SU-DHL-6 (cell line): ENCODE data around the gene MYLK.

Source experiments
- H2AFZ ChIP-seq: fragments of 200-600 bp; sonication (generic); 2 replicates; pipeline ENCODE4 v1.6.1; 2014; ENCODE audit warnings: low read depth, mild to moderate bottlenecking, moderate library complexity, mixed read lengths, antibody characterized with exemption, low read length; ENCODE audit not compliant: severe bottlenecking
- H3F3A ChIP-seq: fragments of 200-600 bp; shearing (Covaris generic); 2 replicates; pipeline ENCODE4 v1.6.0; 2016; ENCODE audit warnings: antibody characterized with exemption, mild to moderate bottlenecking; ENCODE audit not compliant: insufficient read depth
- H3K27ac ChIP-seq: fragments of 200-600 bp; sonication (generic); 2 replicates; pipeline ENCODE4 v1.5.1; 2016; ENCODE audit warnings: low read depth, mild to moderate bottlenecking, low read length, moderate library complexity, mixed read lengths
- H3K27me3 ChIP-seq: fragments of 200-600 bp; sonication (generic), shearing (Covaris generic); 2 replicates; pipeline ENCODE4 v1.6.0; 2014; ENCODE audit warnings: mild to moderate bottlenecking, low read length
- H3K36me3 ChIP-seq: fragments of 200-600 bp; sonication (generic); 2 replicates; pipeline ENCODE4 v1.6.1; 2014; ENCODE audit warnings: mild to moderate bottlenecking, low read length, mixed read lengths
- H3K4me2 ChIP-seq: fragments of 300-600, 200-600 bp; shearing (Covaris generic), sonication (generic); 2 replicates; pipeline ENCODE4 v1.6.0; 2014; ENCODE audit warnings: low read length, low read depth, mild to moderate bottlenecking; ENCODE audit not compliant: poor library complexity, severe bottlenecking
- H3K4me3 ChIP-seq: fragments of 200-600 bp; sonication (generic); 2 replicates; pipeline ENCODE4 v1.5.1; 2014; ENCODE audit warnings: antibody characterized with exemption, low read length, mild to moderate bottlenecking, mixed read lengths; ENCODE audit not compliant: insufficient read depth, poor library complexity, severe bottlenecking
- H3K79me2 ChIP-seq: fragments of 200-600 bp; sonication (generic); 2 replicates; pipeline ENCODE4 v1.6.1; 2014; ENCODE audit warnings: mild to moderate bottlenecking, low read length, moderate library complexity; ENCODE audit not compliant: insufficient read depth
- H3K9ac ChIP-seq: fragments of 200-600 bp; sonication (generic); 2 replicates; pipeline ENCODE4 v1.7.0; 2014; ENCODE audit warnings: mild to moderate bottlenecking, low read length
- H3K9me2 ChIP-seq: fragments of 200-600 bp; sonication (generic); replicated peaks from 2 replicates; pipeline ENCODE4 v1.6.1; 2014; ENCODE audit warnings: low read length; ENCODE audit not compliant: insufficient read depth
- H3K9me3 ChIP-seq: fragments of 200-600 bp; sonication (generic); 2 replicates; pipeline ENCODE4 v1.6.1; 2014; ENCODE audit warnings: low read length, mixed read lengths; ENCODE audit not compliant: insufficient read depth
- H4K20me1 ChIP-seq: fragments of 200-600 bp; sonication (generic); 2 replicates; pipeline ENCODE4 v1.6.1; 2014; ENCODE audit warnings: low read depth, mild to moderate bottlenecking, antibody characterized with exemption, low read length, moderate library complexity, mixed read lengths
- EZH2phosphoT487 ChIP-seq: fragments of 200-600 bp; sonication (generic), shearing (Covaris generic); conservative IDR thresholded peaks from 2 replicates; pipeline ENCODE4 v1.6.1; 2018; ENCODE audit warnings: mild to moderate bottlenecking, antibody characterized with exemption, low read length, moderate library complexity, mixed read lengths
- TF ChIP-seq, protein P1 (sequence below): fragments of 200-600 bp; sonication (generic); IDR thresholded peaks from one replicate; pipeline ENCODE4 v1.5.1; 2017; ENCODE audit warnings: antibody characterized with exemption, mild to moderate bottlenecking, low read length, moderate library complexity; ENCODE audit not compliant: insufficient read depth, poor library complexity, severe bottlenecking

Gene MYLK

DNA sequence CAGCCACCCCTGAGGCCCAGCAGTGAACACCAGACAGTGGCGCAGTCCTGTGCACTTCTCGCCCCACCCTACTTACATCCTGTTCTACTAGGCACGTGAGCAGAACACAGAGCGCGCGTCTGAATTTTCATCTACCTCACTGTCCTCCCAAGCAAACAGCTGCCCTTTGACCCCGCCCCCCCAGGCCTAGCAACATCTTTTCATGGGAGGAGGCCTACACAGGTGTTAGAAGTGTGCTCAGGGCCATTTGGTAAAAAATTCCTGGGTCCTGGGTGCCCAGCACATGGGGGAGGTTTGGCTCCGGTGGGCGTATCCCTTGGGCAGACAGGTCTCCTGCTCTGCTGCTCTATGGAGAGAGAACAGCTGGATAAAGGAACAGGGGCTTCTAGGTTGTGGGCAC is 95.0 kb downstream of the MYLK start:
- no peaks in the 10 kb centered on the region for H4K20me1 ChIP-seq
- no peaks in the 10 kb centered on the region for H3K9me2 ChIP-seq
- H3K36me3 ChIP-seq, result no peaks in the 10 kb centered on the region
- no peak overlapping the region for H3K4me2 ChIP-seq
- no peaks in the 10 kb centered on the region for H3F3A ChIP-seq
- no peaks in the 10 kb centered on the region for H3K9me3 ChIP-seq
- no peaks in the 10 kb centered on the region for H3K27me3 ChIP-seq
- H3K4me3 ChIP-seq, result no peak overlapping the region
- no peak overlapping the region for H3K27ac ChIP-seq
- H3K9ac ChIP-seq, result no peak overlapping the region
- H3K79me2 ChIP-seq, result no peaks in the 10 kb centered on the region
- no peak overlapping the region for H2AFZ ChIP-seq
- TF ChIP-seq, protein P1, sequence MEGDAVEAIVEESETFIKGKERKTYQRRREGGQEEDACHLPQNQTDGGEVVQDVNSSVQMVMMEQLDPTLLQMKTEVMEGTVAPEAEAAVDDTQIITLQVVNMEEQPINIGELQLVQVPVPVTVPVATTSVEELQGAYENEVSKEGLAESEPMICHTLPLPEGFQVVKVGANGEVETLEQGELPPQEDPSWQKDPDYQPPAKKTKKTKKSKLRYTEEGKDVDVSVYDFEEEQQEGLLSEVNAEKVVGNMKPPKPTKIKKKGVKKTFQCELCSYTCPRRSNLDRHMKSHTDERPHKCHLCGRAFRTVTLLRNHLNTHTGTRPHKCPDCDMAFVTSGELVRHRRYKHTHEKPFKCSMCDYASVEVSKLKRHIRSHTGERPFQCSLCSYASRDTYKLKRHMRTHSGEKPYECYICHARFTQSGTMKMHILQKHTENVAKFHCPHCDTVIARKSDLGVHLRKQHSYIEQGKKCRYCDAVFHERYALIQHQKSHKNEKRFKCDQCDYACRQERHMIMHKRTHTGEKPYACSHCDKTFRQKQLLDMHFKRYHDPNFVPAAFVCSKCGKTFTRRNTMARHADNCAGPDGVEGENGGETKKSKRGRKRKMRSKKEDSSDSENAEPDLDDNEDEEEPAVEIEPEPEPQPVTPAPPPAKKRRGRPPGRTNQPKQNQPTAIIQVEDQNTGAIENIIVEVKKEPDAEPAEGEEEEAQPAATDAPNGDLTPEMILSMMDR, result no peak
- TF ChIP-seq EZH2phosphoT487, result no peak

DNA sequence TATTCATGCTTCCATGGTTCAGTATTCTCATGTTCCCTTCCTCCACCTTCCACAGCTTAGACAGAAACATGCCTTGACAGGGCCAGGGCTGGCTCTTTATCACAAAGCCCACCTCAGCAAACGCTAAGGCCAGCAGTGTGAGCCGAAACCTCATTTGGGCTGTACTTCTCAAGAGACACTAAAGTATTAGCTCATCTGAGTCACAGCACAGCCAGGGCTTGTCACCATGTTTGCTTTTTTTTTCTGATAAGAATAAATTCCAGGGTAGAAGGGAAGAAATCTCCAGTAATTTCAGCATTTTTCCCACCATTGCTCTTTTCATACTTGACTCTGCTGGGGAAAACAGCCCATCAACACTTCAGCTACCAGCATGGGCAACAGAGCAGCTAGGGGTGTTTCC is 95.4 kb downstream of the MYLK start:
- Histone ChIP-seq H3K79me2 (no peaks in the 10 kb centered on the region), H3F3A (no peaks in the 10 kb centered on the region), H4K20me1 (no peaks in the 10 kb centered on the region), H3K4me3 (no peak overlapping the region), H3K36me3 (no peaks in the 10 kb centered on the region), H3K4me2 (no peak overlapping the region), H3K9me2 (no peaks in the 10 kb centered on the region), H3K27me3 (no peaks in the 10 kb centered on the region), H2AFZ (no peak overlapping the region), H3K9ac (no peak overlapping the region), H3K9me3 (no peaks in the 10 kb centered on the region), H3K27ac (no peak overlapping the region)
- TF ChIP-seq EZH2phosphoT487, result no peak
- TF ChIP-seq, protein P1, result no peak

DNA sequence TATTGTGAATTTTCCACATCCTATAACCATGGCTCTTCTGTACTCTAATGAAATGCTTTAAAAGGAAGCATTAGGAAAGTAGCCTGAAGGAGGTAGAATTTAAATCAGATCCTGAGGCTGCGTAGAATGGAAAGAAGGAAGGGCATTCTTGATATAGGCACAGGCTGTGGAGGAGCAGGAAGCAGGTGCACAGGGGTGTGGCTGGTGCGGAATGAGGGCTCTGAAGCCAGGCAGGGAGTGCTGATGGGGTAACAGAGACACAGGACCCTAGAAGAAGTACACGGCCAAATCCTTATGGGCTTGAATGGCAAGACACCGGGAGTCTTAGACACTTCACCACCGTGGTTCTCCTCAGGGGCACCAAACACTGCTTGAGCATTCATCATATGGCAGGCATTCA is 97.0 kb downstream of the MYLK start:
- no peaks in the 10 kb centered on the region for H3K27me3 ChIP-seq
- H3K79me2 ChIP-seq, result no peaks in the 10 kb centered on the region

DNA sequence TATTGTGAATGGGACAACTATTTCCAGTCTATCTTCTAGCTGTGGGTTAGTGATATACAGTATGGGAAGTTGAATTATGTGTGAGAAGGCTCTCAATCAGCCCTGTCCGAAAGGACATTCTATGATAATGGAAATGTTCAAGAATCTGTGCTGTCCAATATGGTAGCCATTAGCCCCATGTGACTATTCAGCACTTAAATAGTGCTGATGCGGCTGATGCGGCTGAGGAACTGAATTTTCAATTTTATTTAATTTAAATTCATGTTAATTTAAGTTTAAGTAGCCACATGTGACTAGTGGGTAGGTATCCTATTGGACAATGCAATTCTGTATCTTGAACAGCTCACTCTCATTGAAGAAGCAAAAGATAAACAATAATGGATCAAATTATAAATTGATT is 98.5 kb downstream of the MYLK start:
- H3K36me3 ChIP-seq, result no peaks in the 10 kb centered on the region
- H3K4me2 ChIP-seq, result no peak overlapping the region
- H3K79me2 ChIP-seq, result no peaks in the 10 kb centered on the region
- no peak overlapping the region for H3K27ac ChIP-seq
- no peak overlapping the region for H3K9ac ChIP-seq
- no peaks in the 10 kb centered on the region for H3K9me3 ChIP-seq
- no peak for TF ChIP-seq EZH2phosphoT487
- TF ChIP-seq, protein P1, result no peak
- H3K4me3 ChIP-seq, result no peak overlapping the region
- no peak overlapping the region for H2AFZ ChIP-seq
- no peaks in the 10 kb centered on the region for H3F3A ChIP-seq
- no peaks in the 10 kb centered on the region for H3K9me2 ChIP-seq
- no peaks in the 10 kb centered on the region for H4K20me1 ChIP-seq
- H3K27me3 ChIP-seq, result no peaks in the 10 kb centered on the region

More for the DNA sequence above, 97.0 kb downstream of the MYLK start:
- H2AFZ ChIP-seq, result no peak overlapping the region
- H3K9me3 ChIP-seq, result no peaks in the 10 kb centered on the region
- H4K20me1 ChIP-seq, result no peaks in the 10 kb centered on the region
- H3F3A ChIP-seq, result no peaks in the 10 kb centered on the region
- H3K27ac ChIP-seq, result no peak overlapping the region
- TF ChIP-seq EZH2phosphoT487, result no peak
- no peaks in the 10 kb centered on the region for H3K36me3 ChIP-seq
- no peak overlapping the region for H3K9ac ChIP-seq
- no peaks in the 10 kb centered on the region for H3K9me2 ChIP-seq
- no peak overlapping the region for H3K4me2 ChIP-seq
- no peak overlapping the region for H3K4me3 ChIP-seq
